Upper lobe of left lung (tissue), 6 donors: ENCODE data around the gene FAAP24. TPM values are rescaled to one million over a fixed set of nuclear protein-coding genes. Genes with fewer than 3 reads are reported as not detected.
"Not testable (repeated sequence)": the region's sequence is repeated elsewhere in the genome, so short reads cannot be mapped to it uniquely, and the experiment has no call there.

Experiments used
- ATAC-seq, 2 donors: fragments of 200-7000 bp; cut with Tn5 transposase; one replicate each; pipeline ENCODE4 v1.9.1; 2022; ENCODE audit warnings: mild to moderate bottlenecking in 2 of 2, moderate library complexity in 2 of 2; ENCODE audit not compliant: low FRiP score in 2 of 2
- DNase-seq, 2 donors: peaks; one replicate each; pipeline ENCODE4 v3.0.0-alpha.2; 2019 to 2020
- H3K27ac ChIP-seq, 4 donors: fragments of 200-600 bp; sonication (generic); one replicate each; pipeline ENCODE4 v1.5.1; 2016 to 2019
- H3K27me3 ChIP-seq, 4 donors: fragments of 200-600 bp; sonication (generic); one replicate each; pipeline ENCODE4 v1.5.1; 2017 to 2019
- H3K36me3 ChIP-seq, 4 donors: fragments of 200-600 bp; sonication (generic); one replicate each; pipeline ENCODE4 v1.5.1; 2016 to 2019
- H3K4me1 ChIP-seq, 4 donors: fragments of 200-600 bp; sonication (generic); one replicate each; pipeline ENCODE4 v1.5.1; 2018 to 2019
- H3K4me3 ChIP-seq, 4 donors: fragments of 200-600 bp; sonication (generic); one replicate each; pipeline ENCODE4 v1.5.1; 2017 to 2019; ENCODE audit warnings: mild to moderate bottlenecking in 2 of 4, moderate library complexity in 1 of 4
- H3K9me3 ChIP-seq, 4 donors: fragments of 200-600 bp; sonication (generic); one replicate each; pipeline ENCODE4 v1.5.1; 2018 to 2019
- EP300 ChIP-seq, 4 donors: sonication (generic); formaldehyde crosslinking; IDR thresholded peaks; one replicate each; pipeline ENCODE4 v1.5.1; 2017; ENCODE audit warnings: antibody characterized with exemption in 4 of 4, control low read depth in 2 of 4
- POLR2A ChIP-seq, 4 donors: fragments of 450-650 bp; IDR thresholded peaks; one replicate each; pipeline ENCODE4 v1.5.1; 2016 to 2017; ENCODE audit warnings: antibody characterized with exemption in 4 of 4, mild to moderate bottlenecking in 2 of 4
- POLR2AphosphoS5 ChIP-seq, 2 donors: sonication (generic); formaldehyde crosslinking; IDR thresholded peaks; one replicate each; pipeline ENCODE4 v1.5.1; 2017; ENCODE audit warnings: antibody characterized with exemption in 2 of 2
- WGBS, 2 donors: methylation state at CpG; one replicate each; pipeline ENCODE4 v1.1.5; 2017 to 2018; 5-methylcytosine and 5-hydroxymethylcytosine counted together
- total RNA-seq, 6 donors: library from RNA; depleted of rRNA in 4 of 6; stranded (reverse); fragments of >200 nt in 4 of 6; gene quantifications; one replicate each; pipeline versions ENCODE4 v1.1.0 to v1.2.1, GENCODE V29; 2016 to 2021
- TF ChIP-seq, protein P1 (sequence below), 6 experiments: fragments of 450-650 bp in 4 of 6; fragments of 200-600 bp in 2 of 6; sonication (generic) in 2 of 6; IDR thresholded peaks; one replicate each; pipeline ENCODE4 v1.5.1; 2016 to 2019; ENCODE audit warnings: antibody characterized with exemption in 6 of 6
- donor health status: DM: no; HTN: no; CAD: no; lungs with moderate emphysema.
- donor health status: DM: no; HTN: yes; CAD: no; lungs with severe emphysema.

The FAAP24 gene
- total RNA-seq, 6 donors from 2014 or later: 1.4 to 7.3 (median 2.0) TPM; not detected in 1

DNA sequence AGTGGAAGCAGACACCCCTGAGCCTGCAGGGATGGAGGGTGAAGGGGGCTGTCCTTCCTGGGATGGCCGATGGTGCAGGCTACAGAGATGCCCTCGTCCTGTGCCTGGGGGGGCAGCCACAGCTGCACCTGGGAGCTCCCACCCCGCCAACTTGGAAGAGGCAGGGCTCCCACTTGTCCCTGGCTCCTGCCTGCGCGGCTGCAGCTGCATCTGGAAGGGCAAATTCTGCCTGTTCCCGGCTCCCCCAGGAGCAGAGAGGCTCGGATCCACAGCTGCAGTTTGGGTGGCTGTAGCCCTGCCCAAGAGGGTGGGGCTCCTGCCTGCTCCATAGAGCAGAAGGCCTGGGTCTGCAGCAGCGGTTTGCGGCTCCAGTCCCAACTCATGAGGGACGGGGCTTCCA is 2.5 kb upstream of the FAAP24 start:
- Histone ChIP-seq H3K4me1 (peaks cover 8 to 29% (median 10%) of the 10 kb centered on the region in 4 donors), H3K27me3 (no peaks in the 10 kb centered on the region), H3K36me3 (peaks cover 0 to 35% (median 9%) of the 10 kb centered on the region in 4 donors), H3K4me3 (no peak overlapping the region), H3K27ac (no peak overlapping the region), H3K9me3 (no peaks in the 10 kb centered on the region)
- TF ChIP-seq POLR2A (IDR thresholded peaks at IDR 0.05): no peak
- no peak for TF ChIP-seq POLR2AphosphoS5 (IDR thresholded peaks at IDR 0.05)
- TF ChIP-seq, protein P1, sequence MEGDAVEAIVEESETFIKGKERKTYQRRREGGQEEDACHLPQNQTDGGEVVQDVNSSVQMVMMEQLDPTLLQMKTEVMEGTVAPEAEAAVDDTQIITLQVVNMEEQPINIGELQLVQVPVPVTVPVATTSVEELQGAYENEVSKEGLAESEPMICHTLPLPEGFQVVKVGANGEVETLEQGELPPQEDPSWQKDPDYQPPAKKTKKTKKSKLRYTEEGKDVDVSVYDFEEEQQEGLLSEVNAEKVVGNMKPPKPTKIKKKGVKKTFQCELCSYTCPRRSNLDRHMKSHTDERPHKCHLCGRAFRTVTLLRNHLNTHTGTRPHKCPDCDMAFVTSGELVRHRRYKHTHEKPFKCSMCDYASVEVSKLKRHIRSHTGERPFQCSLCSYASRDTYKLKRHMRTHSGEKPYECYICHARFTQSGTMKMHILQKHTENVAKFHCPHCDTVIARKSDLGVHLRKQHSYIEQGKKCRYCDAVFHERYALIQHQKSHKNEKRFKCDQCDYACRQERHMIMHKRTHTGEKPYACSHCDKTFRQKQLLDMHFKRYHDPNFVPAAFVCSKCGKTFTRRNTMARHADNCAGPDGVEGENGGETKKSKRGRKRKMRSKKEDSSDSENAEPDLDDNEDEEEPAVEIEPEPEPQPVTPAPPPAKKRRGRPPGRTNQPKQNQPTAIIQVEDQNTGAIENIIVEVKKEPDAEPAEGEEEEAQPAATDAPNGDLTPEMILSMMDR (IDR thresholded peaks at IDR 0.05): no peak
- TF ChIP-seq EP300 (IDR thresholded peaks at IDR 0.05): no peak
- ATAC-seq (no peak), DNase-seq (peak in 1 of 2 donors; percentile 66)
- 95 to 100% methylated on average over 3 to 9 of the region's 10 CpGs for WGBS, 2 donors

DNA sequence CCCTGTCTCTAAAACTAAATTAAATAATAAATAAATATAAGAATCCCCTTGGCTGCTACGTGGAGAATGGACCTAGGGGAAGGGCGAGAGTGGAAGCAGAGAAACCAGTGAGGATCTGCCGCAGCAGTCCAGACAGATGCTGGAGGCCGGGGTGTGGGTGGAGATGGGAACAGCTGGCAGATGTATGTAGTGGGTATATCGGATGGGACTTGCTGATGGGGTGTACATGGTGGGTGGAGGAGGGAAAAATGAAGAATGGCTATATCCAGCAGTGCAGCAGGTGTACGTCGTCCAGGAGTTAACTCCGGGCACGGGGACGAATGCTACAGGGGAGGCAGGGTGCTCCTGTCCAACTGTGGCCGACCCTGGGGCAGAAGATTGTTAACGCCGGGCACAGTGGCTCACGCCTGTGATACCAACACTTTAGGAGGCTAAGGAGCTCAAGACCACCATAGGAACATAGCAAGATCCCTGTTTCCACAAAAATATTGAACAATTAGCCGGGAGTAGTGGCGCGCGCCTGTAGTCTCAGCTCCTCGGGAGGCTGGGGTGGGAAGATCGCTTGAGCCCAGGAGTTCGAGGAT is 938 bp upstream of the FAAP24 start:
- H3K36me3 ChIP-seq: peaks cover 0 to 20% (median 0%) of the 10 kb centered on the region in 4 donors
- no peak for TF ChIP-seq POLR2A (IDR thresholded peaks at IDR 0.05)
- TF ChIP-seq POLR2AphosphoS5 (IDR thresholded peaks at IDR 0.05): no peak
- TF ChIP-seq, protein P1 (IDR thresholded peaks at IDR 0.05): no peak
- no peak for TF ChIP-seq EP300 (IDR thresholded peaks at IDR 0.05)
- DNase-seq: no peak
- H3K4me3 ChIP-seq: peak overlapping the region; percentile 87 to 98 (median 90)
- peaks cover 8 to 30% (median 10%) of the 10 kb centered on the region in 4 donors for H3K4me1 ChIP-seq
- no peak for ATAC-seq
- H3K27ac ChIP-seq: peak overlapping the region in 1 of 4 donors; percentile 83
- WGBS, 2 donors: 27 to 32% methylated on average over 21 of the region's 21 CpGs
- H3K9me3 ChIP-seq: no peaks in the 10 kb centered on the region
- no peaks in the 10 kb centered on the region for H3K27me3 ChIP-seq

DNA sequence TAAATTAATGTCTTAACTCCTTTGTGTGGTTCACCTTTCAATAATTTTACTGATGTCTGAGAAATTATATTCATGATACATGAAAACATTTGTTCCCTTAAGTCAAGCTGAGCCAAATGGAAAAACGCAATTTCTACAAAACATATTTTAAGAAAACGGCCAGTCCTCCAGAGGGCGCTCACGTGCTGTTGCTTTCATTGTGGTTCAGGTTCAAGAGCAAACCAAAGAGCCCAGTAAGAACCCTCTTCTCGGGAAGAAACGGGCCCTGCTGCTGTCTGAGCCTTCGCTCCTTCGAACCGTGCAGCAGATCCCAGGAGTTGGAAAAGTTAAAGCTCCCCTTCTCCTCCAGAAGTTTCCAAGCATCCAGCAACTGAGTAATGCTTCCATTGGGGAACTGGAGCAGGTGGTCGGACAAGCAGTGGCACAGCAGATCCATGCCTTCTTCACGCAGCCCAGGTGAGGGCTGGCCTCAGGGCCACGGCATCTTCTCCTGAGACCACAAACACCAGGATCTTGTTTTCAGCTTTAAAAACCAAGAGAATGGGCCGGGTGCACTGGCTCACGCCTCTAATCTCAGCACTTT is 4.3 kb downstream of the FAAP24 start:
- no peak overlapping the region for H3K4me3 ChIP-seq
- no peaks in the 10 kb centered on the region for H3K36me3 ChIP-seq
- H3K9me3 ChIP-seq: no peaks in the 10 kb centered on the region
- no peaks in the 10 kb centered on the region for H3K27me3 ChIP-seq
- H3K27ac ChIP-seq: no peak overlapping the region
- ATAC-seq: no peak
- H3K4me1 ChIP-seq: peaks cover 1 to 17% (median 7%) of the 10 kb centered on the region in 4 donors
- 44 to 51% methylated on average over 10 to 14 of the region's 14 CpGs for WGBS, 2 donors
- DNase-seq: peak in 1 of 2 donors; percentile 71
- TF ChIP-seq, protein P1 (IDR thresholded peaks at IDR 0.05): peak; percentile 24 to 64 (median 55)
- TF ChIP-seq POLR2A (IDR thresholded peaks at IDR 0.05) (no peak), EP300 (IDR thresholded peaks at IDR 0.05) (no peak), POLR2AphosphoS5 (IDR thresholded peaks at IDR 0.05) (no peak)

DNA sequence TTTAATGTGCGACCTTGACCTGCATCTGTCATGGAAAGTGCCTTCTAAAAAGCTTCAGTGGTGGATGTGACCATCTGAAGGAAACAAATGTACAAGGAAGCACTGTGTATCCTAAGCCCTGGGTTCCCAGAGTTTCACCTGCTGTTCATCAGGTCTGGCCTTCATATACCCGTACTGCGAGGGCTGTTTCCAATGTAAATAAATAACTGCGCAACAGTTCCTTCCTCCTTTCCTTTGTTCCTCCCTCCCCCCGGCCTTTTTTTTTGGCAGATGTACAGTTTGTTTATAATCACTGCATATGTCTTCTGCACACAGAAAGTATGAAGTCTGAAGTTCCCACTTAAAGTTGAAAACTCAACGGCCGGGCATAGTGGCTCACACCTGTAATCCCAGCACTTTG is 5.2 kb downstream of the FAAP24 start:
- H3K4me1 ChIP-seq: peaks cover 0 to 14% (median 7%) of the 10 kb centered on the region in 4 donors
- H3K4me3 ChIP-seq: no peak overlapping the region
- 36 to 84% methylated on average over 7 of the region's 7 CpGs for WGBS, 2 donors
- ATAC-seq: peak in 1 of 2 donors; percentile 62
- H3K9me3 ChIP-seq: no peaks in the 10 kb centered on the region
- peak in 1 of 2 donors; percentile 28 for DNase-seq
- no peaks in the 10 kb centered on the region for H3K36me3 ChIP-seq
- TF ChIP-seq POLR2AphosphoS5 (IDR thresholded peaks at IDR 0.05): no peak
- TF ChIP-seq, protein P1 (IDR thresholded peaks at IDR 0.05): no peak
- TF ChIP-seq POLR2A (IDR thresholded peaks at IDR 0.05): no peak
- no peak for TF ChIP-seq EP300 (IDR thresholded peaks at IDR 0.05)
- H3K27ac ChIP-seq: peak overlapping the region in 2 of 4 donors; percentile 16 to 52
- no peaks in the 10 kb centered on the region for H3K27me3 ChIP-seq

DNA sequence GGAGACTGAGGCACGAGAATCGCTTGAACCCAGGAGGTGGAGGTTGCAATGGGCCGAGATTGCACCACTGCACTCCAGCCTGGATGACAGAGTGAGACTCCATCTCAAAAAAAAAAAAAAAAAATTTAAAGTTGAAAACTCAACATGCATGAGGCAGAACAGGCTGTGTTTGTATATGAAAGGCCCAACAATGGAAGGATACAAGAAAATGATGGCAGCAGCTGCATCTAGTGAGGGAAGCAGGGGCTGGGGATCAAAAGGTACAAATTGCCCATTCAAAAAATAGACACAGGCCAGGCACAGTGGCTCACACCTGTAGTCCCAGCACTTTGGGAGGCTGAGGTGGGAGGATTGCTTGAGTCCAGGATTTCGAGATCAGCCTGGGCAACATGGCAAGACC is 5.8 kb downstream of the FAAP24 start:
- ATAC-seq, H3K4me1 ChIP-seq, H3K4me3 ChIP-seq, H3K27me3 ChIP-seq, DNase-seq, H3K36me3 ChIP-seq, H3K9me3 ChIP-seq: not testable (repeated sequence)
- WGBS, 2 donors: 84 to 92% methylated on average over 4 of the region's 4 CpGs
- peak overlapping the region in 1 of 4 donors; percentile 52 for H3K27ac ChIP-seq

DNA sequence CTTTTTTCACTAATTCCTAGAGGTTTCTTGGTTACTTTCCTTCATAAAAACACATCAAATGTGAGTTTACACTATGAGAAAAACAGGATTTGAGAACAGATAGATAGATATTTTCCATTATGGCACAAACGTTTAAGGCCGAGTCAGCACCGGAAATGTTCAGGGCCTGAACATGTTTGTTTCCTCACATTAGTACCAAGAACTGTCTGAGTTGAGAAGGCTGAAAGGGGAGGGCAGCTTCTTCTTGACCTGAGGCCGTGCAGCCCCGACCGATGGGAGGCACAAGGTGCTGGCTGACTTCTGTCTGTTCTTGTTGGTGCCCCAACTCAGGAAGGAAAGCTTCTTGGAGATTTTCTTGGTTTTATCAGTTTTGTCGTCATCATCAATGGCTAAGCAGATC is 7.8 kb downstream of the FAAP24 start:
- 84 to 91% methylated on average over 7 of the region's 7 CpGs for WGBS, 2 donors
- H3K4me1 ChIP-seq, H3K9me3 ChIP-seq, H3K27me3 ChIP-seq, ATAC-seq, H3K27ac ChIP-seq, H3K36me3 ChIP-seq, DNase-seq, H3K4me3 ChIP-seq: not testable (repeated sequence)

DNA sequence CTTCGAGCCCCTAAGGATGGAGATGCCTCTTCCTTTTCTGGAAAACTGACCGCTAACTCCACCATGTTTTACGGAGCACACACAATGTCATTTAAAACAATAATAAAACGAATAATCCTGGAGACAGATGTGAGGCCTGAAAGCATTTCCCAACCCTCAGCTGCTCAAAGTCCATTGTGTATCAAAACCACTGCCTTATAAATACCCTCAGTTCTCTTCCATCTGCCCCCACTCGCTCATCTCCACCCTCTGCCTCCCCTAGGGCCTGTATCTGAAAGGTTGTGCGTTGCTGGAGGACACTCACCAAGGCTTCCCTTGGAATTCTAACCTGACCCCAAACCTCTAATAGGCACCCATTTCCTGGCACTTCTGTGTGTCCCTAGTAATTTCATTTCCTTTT is 10.4 kb downstream of the FAAP24 start:
- ATAC-seq, H3K27ac ChIP-seq, H3K4me1 ChIP-seq, H3K27me3 ChIP-seq, DNase-seq, H3K9me3 ChIP-seq, H3K36me3 ChIP-seq, H3K4me3 ChIP-seq: not testable (repeated sequence)
- 90 to 96% methylated on average over 6 of the region's 6 CpGs for whole genome bisulfite sequencing, 2 donors

DNA sequence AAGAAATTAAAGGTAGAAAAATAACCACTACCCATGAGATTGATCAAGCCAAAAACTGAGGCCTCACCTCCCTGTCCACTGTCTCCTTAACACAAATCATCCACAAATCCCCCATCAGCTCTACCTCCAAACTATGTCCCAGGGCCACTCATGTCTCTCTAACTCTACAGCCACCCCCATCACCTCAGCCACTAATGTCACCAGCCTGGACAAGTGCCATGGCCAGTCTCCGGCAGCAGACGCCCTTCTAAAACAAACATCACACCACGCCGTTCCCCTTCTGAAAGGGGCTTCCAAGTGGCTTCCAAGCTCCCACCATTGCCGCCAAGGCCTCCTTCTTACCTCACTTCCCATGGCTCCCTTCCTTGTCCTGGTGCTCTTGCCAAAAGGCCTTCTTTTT is 16.2 kb downstream of the FAAP24 start:
- not testable (repeated sequence) for ATAC-seq, H3K4me1 ChIP-seq, DNase-seq, H3K4me3 ChIP-seq, H3K27me3 ChIP-seq, H3K27ac ChIP-seq, H3K9me3 ChIP-seq
- 80 to 91% methylated on average over 5 of the region's 5 CpGs for WGBS, 2 donors
- peaks cover 0 to 10% (median 0%) of the 10 kb centered on the region in 4 donors for H3K36me3 ChIP-seq
